ENCODE data around the gene DRD4. TPM values are rescaled to one million over a fixed set of nuclear protein-coding genes. Genes with fewer than 3 reads are reported as not detected.

Gene DRD4
- total and polyA plus RNA-seq, 2 of the 13 experiments (the other 11 are each of a cell fraction or from before 2014, with no cell fraction given), result 0.09 to 0.13 TPM

- TF ChIP-seq GRHL1 (CRISPR knock-in tag; conservative IDR thresholded peaks at IDR 0.05), result no peak
- TF ChIP-seq POLR2AphosphoS2 (IDR thresholded peaks at IDR 0.05; ENCODE audit: low read depth, low read length), result no peak
- TF ChIP-seq ZNF567 (CRISPR knock-in tag; IDR thresholded peaks at IDR 0.05; ENCODE audit: borderline replicate concordance), result no peak
- peak; percentile 93 for TF ChIP-seq RARA (CRISPR knock-in tag; IDR thresholded peaks at IDR 0.05)
- TF ChIP-seq GABPB1 (CRISPR knock-in tag; IDR thresholded peaks at IDR 0.05), result peak; percentile 50; the same call in 1 of the 2 replicates
- peak; percentile 98 for TF ChIP-seq ATF3 (CRISPR knock-in tag; IDR thresholded peaks at IDR 0.05)
- no peak for TF ChIP-seq ADNP (CRISPR knock-in tag; IDR thresholded peaks at IDR 0.05)
- TF ChIP-seq ZNF205 (CRISPR knock-in tag; IDR thresholded peaks at IDR 0.05), result 0 out of 2 replicates have a peak, but pooled peaks have one; percentile 37
- no peak; the same call in 1 of the 2 replicates for TF ChIP-seq ATF1 (CRISPR knock-in tag; IDR thresholded peaks at IDR 0.05)
- 0 out of 2 replicates have a peak, but pooled peaks have one; percentile 15 for TF ChIP-seq KDM1A (CRISPR knock-in tag; IDR thresholded peaks at IDR 0.05)
- TF ChIP-seq PREB (CRISPR knock-in tag; IDR thresholded peaks at IDR 0.05), result no peak
- TF ChIP-seq MAFK (conservative IDR thresholded peaks at IDR 0.05 in 1 of 2, IDR thresholded peaks at IDR 0.05 in 1 of 2; ENCODE audit: low read length in 2 of 2), result no peak
- no peak for TF ChIP-seq PRDM4 (CRISPR knock-in tag; IDR thresholded peaks at IDR 0.05; ENCODE audit: borderline replicate concordance)
- TF ChIP-seq ZNF639 (CRISPR knock-in tag; conservative IDR thresholded peaks at IDR 0.05), result no peak
- TF ChIP-seq SIX1 (CRISPR knock-in tag; IDR thresholded peaks at IDR 0.05; ENCODE audit: borderline replicate concordance), result no peak; the same call in 1 of the 2 replicates
- peak; percentile 31; the same call in 1 of the 2 replicates for TF ChIP-seq ZNF609 (CRISPR knock-in tag; IDR thresholded peaks at IDR 0.05; ENCODE audit: borderline replicate concordance)
- no peak for TF ChIP-seq ZNF382 (CRISPR knock-in tag; IDR thresholded peaks at IDR 0.05; ENCODE audit: borderline replicate concordance)
- no peak for TF ChIP-seq MLLT10 (CRISPR knock-in tag; IDR thresholded peaks at IDR 0.05)
Measured at GRCh38 chr11:587978-588380, 49.1 kb upstream of the DRD4 start (continued).

Measured in HepG2 (cell line).